NCI-H510A treated with DMSO at 0.1 percent for 48 hours (cell line): ENCODE measurements around the gene NOX4.
"Not testable (repeated sequence)": the region's sequence is repeated elsewhere in the genome, so short reads cannot be mapped to it uniquely, and the experiment has no call there.

ENCODE experiments used
- DNase-seq: peaks from one replicate; lab custom pipeline; 2025; lab: John Stamatoyannopoulos, UW

Gene NOX4

DNA sequence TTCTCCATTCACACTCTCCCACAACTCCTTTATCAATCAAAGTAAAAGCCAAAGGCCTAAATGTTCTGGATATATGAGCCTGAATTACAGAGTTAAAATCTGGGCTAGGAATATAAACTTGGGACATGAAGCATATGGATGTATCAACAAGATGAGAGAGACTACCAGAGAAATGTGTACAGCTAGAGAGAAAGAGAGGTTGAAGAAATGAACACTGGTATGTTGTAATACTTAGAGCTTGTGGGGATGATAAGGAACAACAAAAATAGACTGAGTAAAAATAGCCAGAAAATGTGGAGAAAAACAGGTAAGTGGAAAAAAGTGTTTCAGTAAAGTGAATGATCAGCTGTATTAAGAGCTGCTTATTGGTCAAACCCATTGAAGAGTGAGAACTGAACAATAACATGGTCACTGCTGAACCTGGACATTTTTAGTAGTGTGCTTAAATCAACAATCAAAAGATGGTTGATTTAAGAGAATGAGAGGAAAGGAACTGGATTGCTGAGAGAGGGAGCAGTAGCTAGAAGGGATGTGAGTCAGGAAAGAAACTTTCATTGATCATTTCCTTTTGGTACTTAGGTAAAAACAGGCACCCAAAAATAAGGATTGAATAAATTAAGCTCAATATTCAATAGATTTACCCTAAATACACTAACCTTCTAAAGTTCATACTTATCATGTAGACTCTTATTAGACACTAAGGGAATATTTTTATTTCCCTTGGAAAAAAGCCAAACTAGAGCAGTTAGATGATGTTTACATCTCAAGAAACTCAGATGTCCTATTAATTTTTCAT lies 111.0 kb downstream of the NOX4 start:
- not testable (repeated sequence) for DNase-seq

DNA sequence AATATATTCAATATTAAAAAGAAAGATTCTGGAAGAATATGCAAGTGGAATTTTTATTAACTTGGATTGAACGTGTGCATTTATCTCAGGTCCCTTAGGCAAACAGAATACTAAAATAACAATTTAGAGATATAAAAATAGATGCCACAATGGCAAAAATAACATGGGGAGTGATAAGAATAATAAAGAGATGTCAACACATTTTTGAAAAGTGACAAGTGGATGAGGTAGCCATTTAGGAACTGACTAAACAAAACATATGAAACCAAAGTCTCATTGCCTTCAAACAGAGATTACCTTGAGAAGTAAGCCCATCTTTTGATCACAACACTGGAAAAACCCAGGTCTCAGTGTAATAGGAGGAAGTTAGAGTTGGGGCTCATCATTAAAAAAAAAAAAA lies 112.2 kb downstream of the NOX4 start:
- not testable (repeated sequence) for DNase-seq

DNA sequence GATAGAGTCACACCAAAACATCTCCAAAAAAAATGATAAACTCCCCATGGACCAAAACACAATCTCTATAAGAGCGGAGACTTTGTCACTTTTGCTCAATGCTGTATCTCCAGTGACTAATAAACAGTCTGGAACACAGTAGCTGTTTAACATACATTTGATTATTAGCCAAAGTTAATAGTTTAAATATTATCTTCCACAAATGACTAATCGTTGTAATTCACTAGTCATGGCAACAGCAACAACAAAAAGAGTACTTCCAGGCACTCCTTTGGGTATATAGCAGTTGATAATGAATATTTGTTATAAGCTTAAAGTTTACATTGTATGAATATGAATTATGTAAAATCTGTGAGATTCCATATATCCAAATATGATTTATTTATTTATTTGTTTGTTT lies 121.8 kb downstream of the NOX4 start:
- DNase-seq: not testable (repeated sequence)

DNA sequence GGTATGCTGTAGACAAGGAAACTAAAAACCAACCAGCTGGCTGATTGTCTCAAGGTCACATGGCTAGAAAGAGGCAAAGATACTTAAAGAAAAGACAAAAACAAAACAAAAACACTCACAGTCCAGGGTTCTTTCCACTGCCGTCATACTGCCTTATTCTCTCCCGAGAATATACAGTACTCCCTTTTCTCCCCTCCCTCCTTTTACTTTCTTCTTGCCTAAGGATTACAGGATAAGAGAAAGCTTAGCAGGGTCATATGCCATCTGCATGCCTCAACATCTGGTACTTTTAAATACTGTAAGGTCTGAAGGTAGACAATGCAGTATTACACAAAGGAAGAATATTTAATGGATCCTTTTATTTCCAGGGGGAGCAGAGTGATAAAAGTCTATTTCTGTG lies 126.3 kb downstream of the NOX4 start:
- DNase-seq: not testable (repeated sequence)

DNA sequence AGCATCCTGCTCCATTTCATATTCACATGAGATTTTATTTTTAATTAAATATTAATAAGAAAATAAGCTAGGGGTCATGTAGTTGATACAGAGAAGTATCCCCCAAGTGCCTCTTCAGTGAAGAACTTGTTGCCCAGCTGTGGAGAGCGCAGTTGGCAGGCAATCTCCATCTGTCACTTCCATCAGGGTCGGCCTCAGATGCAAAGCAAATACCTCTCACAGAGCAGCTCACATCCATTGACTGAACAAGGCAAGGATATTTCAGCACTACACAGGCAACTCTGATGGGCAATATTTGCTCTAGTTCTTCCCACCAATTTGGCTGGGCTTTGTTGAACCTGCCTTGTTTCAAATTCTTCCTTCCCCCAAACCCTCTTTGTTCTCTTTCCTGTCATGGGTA lies 129.4 kb downstream of the NOX4 start:
- DNase-seq: peak; percentile 38

DNA sequence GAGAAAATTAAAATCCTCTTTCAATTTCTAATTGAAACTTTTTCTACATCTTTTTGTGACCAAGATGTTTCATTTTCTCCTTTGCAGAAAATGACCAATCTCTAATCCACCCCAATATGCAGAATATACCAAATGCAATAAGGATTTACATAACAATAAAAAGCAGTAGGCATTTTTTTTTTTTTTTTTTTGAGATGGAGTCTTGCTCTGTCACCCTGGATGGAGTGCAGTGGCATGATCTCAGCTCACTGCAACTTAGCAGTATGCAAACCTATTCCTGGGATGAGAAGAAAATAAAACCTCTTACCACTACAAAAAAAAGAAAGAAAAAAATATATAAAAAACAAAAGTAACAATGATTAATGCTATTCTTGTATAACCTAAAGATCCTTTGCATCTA lies 132.0 kb downstream of the NOX4 start:
- not testable (repeated sequence) for DNase-seq

DNA sequence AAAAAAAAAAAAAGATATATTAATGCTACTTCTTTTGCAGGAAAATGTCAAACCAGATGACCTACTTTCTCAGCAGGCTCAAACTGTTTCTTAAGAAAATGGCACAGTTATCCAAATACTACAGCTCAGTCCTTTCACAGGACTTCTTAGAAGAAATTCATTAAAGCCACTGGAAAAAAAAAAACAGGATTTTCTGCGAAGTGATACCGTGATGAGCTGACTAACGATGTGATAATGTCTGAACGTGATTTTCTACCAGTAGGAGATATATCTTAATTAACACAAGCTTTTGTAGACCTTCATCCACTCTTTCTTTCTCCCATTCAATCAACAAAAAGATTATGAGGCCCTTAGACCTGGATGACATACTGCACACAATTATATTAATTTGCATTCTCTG lies 132.4 kb downstream of the NOX4 start:
- DNase-seq: no peak

DNA sequence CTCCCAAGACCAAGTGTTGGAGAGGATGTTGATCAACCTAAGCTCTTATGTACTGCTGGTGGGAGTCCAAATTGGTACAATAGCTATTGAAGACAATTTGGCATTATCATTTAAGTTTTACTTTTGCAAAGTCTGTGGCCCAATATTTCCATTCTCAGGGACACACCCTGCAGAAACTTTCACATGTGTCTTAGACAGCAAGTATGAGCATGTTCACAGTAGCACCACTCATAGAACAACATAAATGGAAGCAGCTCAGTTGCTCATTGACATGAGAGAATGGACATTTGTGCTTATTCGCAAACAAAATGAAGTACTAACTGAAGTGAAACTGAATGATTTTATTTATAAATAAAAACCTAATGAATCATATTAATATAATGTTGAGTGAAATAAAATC lies 135.5 kb downstream of the NOX4 start:
- DNase-seq: no peak

DNA sequence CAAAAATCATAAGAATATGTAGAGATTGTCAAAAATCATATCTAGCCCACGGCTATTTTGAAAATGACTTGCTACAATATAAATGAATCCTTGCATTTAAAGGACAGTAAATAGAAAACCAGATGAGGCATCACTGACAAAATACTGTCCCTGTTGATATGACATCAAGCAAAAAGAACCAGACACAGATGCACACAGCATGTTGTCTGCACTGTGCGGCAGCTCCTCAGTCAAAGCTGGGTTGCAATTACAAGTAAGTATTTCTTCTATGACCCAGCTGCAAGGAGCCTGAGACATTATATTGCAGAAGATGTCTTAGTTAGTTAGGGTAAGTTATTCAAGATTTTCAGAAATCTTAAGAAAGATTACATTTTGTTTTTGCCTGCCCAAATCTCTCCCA lies 136.7 kb downstream of the NOX4 start:
- DNase-seq: not testable (repeated sequence)

DNA sequence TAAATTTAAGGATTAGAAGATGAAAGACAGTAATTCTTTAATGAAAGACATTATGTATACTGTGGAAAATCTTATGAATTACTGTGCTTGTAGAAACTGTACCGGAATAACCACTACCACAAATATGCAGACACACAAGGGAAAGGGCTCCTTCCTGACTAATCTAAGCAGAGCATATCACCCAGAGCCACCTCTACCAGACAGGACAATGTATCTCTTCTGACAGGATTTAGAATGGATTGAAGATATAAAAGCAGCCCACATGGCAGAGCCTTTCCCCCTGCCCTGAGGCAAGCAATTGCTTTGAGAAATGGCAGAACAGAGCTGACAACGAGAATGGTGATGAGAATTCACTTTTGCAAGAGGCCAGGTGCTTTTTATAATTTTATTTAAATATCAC lies 144.1 kb downstream of the NOX4 start:
- no peak for DNase-seq

DNA sequence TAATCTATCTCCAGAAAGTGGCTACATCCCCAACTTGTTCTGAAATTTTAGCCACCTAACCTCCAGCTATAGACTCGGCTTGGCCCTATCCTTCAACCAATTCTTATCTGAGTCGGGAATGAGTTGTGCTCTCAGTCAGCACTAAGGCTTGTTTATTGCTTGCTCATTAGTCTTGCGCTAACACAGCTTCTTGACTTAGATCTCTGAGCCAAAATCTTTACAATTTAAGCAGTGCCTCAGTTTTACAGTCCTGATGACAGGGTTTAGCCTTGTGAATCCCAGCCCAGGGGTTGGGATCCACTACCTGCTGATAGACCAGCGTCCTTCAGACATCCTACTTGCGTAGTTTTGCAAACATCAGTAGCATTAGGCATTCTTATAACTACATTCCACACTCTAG lies 144.6 kb downstream of the NOX4 start:
- DNase-seq: no peak

DNA sequence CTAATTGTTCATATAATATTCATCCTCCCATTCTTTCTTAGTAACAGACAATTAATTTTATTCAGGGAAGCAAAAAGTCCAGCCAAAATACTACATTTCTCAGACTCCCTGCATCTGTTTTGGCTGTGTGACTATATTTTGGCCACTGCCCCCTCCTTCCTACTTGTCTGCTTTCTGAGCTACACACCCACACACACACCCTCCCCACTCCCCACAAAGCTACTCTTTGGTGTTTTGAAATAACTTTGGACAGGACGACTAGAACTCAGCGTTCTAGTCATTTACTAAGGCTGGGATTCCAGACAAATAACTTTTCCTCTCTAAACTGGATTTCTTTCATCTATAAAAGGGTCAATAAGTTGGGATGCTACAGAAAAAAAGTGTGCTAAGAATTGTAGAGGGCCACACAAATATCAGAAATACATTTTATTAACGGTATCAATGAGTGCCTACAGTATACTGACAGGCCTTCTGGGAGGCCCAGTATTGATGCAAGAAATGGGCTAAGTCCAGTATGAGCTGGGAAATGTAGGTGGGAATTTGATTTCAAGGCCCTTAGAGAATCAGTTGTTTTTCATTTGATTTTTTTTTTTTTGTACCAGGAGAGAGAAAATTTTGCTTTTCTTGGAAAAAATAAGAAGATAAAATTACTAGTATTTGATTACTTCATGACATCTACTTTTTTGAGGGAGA lies 148.1 kb downstream of the NOX4 start:
- not testable (repeated sequence) for DNase-seq

DNA sequence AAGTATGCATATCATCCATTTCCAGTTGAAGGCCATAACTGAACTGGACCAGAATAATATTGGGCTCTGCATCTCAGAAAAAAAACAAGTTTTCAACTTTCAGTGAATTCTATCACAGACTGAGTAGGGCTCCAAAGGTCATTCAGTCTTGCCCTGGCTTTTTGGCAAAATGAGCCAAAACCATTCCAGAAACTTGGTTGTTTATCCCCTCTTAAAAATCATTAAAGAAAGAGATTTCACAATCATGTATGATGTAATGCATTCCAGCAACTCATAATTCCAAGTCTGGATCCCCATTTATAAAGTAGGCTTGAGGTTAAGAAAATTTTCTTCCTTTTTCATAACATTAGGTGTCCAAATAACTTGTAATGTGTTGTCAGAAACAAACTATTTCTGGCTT lies 150.7 kb downstream of the NOX4 start:
- not testable (repeated sequence) for DNase-seq

DNA sequence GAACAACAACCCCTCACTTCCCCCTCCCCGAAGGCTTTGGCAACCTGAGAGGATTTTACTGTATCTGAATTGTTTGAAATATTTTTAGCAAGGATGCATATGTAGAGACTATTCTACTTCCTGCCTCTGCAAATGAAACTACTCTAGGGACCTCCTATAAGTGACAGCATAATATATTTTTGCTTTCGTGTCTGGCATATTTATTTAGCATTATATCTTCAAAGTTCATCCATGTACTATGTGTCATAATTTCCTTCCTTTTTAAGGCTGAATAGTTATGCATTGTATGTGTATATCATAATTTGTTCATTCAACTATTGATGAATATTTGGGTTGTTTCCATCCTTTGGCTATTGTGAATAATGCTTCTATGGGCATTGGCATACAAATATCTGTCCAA lies 153.1 kb downstream of the NOX4 start:
- not testable (repeated sequence) for DNase-seq

DNA sequence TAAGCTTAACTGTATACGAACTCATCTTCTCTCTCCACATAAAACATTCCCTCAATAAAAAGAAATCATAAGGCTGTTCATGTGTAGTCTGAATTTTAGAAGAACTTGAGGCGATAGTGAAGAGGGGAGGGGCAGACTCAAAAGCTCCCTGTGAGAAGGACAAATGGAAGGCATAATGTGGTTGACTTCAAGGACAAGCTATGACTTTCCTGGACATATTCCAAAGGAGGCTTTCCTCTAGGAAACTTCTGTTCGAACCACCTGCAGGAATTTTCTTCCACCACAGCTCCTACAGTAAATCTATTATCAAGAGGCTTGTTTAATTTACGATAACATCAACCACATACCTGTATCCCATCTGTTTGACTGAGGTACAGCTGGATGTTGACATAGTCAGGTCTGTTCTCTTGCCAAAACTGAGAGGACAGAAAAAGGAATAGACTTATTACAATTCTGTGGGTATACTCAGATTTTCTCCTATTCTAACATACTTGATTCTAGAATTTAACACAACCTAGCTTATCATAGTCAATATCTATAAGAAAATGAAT lies 154.0 kb downstream of the NOX4 start:
- not testable (repeated sequence) for DNase-seq

DNA sequence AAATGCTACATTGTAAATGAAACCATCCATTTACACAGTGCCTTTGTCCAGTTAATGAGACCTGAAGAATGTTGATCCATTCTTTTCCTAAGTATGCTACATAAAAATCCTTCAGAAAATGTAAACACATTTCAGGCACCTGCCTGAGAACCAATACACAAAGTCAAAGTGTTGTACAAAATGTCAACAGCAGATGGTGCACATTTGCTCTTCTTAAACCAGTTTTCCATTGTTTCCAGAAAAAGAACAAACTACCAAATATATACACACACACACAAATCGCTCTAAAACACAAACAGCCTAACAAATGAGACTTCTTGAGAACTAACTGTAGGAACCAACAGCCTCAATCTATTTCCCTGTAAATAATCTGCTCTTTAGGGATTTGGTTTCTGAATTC lies 157.5 kb downstream of the NOX4 start:
- DNase-seq: not testable (repeated sequence)

DNA sequence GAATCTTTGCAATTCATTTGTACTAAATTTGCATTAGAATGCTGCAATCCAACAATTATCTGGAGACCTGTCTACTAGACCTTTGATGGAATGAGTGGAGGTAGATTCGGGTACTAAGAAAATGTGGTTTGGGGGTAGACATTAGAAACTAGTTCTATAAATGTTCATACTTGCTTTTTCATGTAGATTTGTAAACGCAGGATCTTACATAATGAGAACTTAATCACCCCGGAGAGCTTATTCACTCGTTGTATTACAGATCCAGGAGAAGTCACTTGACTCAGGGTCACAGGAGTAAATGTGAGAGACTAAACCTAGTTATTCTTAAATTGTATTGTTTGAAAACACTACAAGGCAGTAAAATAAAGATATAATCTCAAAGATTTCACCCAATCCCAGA lies 159.2 kb downstream of the NOX4 start:
- DNase-seq: not testable (repeated sequence)

DNA sequence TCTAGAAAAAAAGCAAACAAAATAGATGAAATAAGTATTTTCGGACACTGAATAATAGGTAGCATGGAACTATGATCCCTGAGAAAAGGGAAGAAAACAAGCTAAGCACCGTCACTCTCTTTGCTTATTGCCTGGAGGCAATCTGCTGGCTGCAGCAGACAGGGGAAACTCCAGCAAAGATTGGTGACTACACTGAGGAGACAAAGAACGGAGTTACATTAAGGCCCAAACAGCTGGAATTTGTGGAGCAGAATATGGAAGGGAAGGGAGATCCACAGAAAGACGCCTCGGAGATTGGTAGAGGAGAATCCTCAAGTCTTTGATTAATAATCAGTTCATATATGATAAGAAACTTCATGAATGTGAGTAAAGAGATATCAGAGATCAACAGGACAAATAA lies 163.3 kb downstream of the NOX4 start:
- no peak for DNase-seq

DNA sequence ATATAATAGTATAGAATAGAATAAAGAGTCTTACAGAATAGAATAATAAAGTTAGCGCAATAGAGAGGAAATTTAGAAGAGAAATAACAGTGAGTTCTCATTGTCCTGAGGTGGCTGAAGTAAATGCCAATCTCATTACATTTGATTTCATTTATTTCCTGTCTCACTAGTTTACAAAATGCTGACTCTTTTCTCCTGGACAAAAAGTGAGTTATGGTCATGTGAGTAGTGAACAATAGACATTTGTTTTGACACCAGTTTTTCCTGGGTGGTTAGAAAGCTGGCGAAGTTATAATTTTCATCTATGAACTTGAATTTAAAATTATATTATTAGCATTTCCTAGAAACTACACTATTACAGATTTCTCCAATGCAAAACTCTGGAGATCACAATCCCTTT lies 169.8 kb downstream of the NOX4 start:
- DNase-seq: no peak

DNA sequence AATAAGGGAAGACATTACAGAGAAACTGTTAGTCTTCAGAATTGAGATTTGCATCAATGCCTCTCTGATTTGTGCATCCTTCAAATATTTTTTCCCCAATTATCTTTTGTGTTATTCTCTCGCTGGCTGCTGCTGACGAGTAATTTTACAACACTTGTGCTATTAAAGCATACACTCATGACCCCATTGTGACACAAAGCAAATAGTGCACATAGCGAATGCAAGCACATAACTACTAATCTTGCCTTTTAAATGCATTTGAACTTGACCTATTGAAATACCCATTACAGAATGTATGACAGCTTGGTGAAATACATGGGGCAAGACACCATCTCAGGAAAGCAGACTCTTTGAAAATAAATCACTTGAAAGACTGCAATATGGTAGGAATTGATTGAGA lies 180.6 kb downstream of the NOX4 start:
- peak; percentile 12 for DNase-seq

DNA sequence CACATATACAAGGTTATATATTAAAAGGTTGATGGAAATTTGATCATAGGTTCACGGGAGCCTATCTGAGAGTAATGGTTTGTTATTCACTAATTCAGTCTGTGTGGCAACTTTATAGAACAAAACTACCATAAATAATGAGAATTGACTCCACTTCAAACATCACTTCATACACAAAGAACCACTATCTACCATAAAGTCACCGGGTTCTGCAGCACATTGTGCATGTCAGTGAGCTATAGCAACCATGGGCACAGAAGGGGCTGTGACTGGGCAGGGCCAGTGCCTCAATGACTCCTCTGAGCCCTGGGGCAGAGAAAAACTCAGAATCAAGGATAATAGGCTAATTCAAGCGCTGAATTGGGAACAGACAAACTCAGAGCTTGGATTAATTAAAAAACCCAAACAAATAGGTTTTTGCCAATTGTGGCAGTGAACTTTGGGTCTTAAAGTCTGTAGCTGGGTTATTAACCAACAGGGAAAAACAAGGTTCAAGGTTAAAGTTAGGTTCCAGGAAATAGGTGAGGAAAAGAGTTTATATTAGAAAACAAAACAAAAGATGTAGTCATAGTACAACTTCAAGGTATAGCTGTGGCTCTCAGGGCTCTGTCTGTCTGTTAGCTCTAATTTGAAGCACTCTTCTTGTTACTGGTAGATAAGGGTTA lies 181.7 kb downstream of the NOX4 start:
- DNase-seq: not testable (repeated sequence)

DNA sequence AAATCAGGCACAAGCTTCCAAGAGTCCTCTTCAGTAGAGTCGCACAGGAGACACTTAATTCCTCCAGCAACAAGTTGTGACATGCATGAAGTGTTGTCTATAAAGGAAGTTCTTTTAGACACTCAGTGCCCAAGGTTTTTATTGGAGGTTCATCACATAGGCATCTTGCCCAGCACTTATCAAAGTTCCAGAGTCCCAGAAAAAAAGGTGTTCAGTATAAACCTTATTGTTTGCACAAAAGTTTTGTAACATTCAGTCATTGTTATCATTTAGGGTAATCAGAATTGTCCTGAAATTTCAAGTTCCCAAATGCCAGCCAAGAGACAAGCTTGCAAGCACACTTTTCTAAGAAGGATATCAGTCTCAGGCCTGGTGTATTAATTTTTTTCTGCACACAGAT lies 182.9 kb downstream of the NOX4 start:
- not testable (repeated sequence) for DNase-seq

DNA sequence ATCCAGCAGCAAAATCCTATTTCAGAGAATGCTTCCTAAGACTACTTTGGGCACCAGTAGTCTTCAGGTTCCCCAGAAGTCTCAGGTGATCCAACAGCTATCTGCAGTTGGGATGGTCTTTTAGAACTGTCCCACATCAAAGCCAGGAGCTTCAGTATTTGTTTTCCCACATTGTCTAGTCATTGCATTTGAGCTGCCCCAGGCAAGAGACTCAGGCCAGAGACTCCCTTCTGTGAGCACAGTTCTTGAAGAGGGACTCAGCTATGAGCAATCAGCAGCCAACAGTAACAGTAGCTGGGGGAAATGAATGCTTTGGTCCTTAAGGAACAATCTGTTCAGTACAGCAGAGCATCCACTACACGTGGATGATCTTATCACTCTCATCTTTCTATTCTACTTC lies 188.1 kb downstream of the NOX4 start:
- DNase-seq: not testable (repeated sequence)
